MCF 10A (cell line): ENCODE results near the gene AGMO. TPM values are rescaled to one million over a fixed set of nuclear protein-coding genes. Genes with fewer than 3 reads are reported as not detected.

Source experiments
- BruUV-seq: library from RNA; stranded (reverse); fragments of 400-500 nt; replicated peaks from 2 replicates; lab custom pipeline; 2021; lab: Mats Ljungman, UMichigan
- CTCF ChIA-PET: fragments of 300-600 bp; sonication (Branson Sonifier 250); formaldehyde crosslinking; extraction: SDS; loops from one replicate; lab custom pipeline; 2021; ENCODE audit warnings: antibody characterized with exemption, inconsistent platforms; lab: Yijun Ruan, JAX
- POLR2A ChIA-PET: fragments of 300-600, 350-650 bp; sonication (Branson Sonifier 250); formaldehyde crosslinking; extraction: SDS; loops from one replicate; lab custom pipeline; 2020; ENCODE audit warnings: antibody characterized with exemption, inconsistent platforms; lab: Yijun Ruan, JAX
- DNase-seq: peaks from one replicate; pipeline ENCODE4 v3.0.0-alpha.2; 2018; ENCODE audit not compliant: unreplicated experiment
- H3K27ac Mint-ChIP-seq: one replicate; pipeline ENCODE4 v1.8.0; 2022; ENCODE audit warnings: mild to moderate bottlenecking, low read depth, mixed read lengths; ENCODE audit not compliant: unreplicated experiment
- H3K27me3 Mint-ChIP-seq: one replicate; pipeline ENCODE4 v1.8.0; 2022; ENCODE audit warnings: mixed read lengths; ENCODE audit not compliant: insufficient read depth, unreplicated experiment
- H3K36me3 Mint-ChIP-seq: one replicate; pipeline ENCODE4 v1.8.0; 2022; ENCODE audit warnings: mild to moderate bottlenecking, moderate library complexity, mixed read lengths; ENCODE audit not compliant: insufficient read depth, unreplicated experiment
- H3K4me1 Mint-ChIP-seq: one replicate; pipeline ENCODE4 v1.8.0; 2022; ENCODE audit warnings: mixed read lengths; ENCODE audit not compliant: insufficient read depth, unreplicated experiment
- H3K4me3 Mint-ChIP-seq: one replicate; pipeline ENCODE4 v1.8.0; 2022; ENCODE audit warnings: mild to moderate bottlenecking, moderate library complexity, mixed read lengths; ENCODE audit not compliant: unreplicated experiment
- H3K9me3 Mint-ChIP-seq: one replicate; pipeline ENCODE4 v1.8.0; 2022; ENCODE audit warnings: mixed read lengths; ENCODE audit not compliant: unreplicated experiment
- CTCF ChIP-seq: fragments of 200-600 bp; IDR thresholded peaks from one replicate; pipeline ENCODE4 v1.8.0; 2022; ENCODE audit warnings: antibody characterized with exemption, mild to moderate bottlenecking; ENCODE audit not compliant: unreplicated experiment
- intact Hi-C: fragments of 100-400 bp; cut with micrococcal nuclease; formaldehyde crosslinking; loops from 2 replicates; pipeline ENCODE4 v1.14.1; 2022
- total RNA-seq: library from RNA; stranded (reverse); gene quantifications from 2 replicates; pipeline ENCODE4 v1.2.3, GENCODE V29; 2022

AGMO gene
- total RNA-seq, 1 experiment from 2014 or later: not detected

- intact Hi-C loops: loop anchor here (10.0 kb wide), 1 partner anchor 242 kb away; no protein-coding TSS in a partner anchor
- POLR2A ChIA-PET: no interaction called here
- no peaks in the 10 kb centered on the region for H3K9me3 Mint-ChIP-seq
Observed at GRCh38 chr7:15567036-15567435, 5.2 kb upstream of the AGMO start.

GRCh38 chr7:15566476-15566875 is 4.7 kb upstream of the AGMO start:
- ChIA-PET POLR2A (no interaction called here), CTCF (interaction anchor here (0.6 kb wide), 1 partner anchor 8 kb away, joined by 3 read pairs; no protein-coding TSS in a partner anchor)
- Mint-ChIP-seq H3K9me3 (no peaks in the 10 kb centered on the region), H3K36me3 (no peaks in the 10 kb centered on the region), H3K27ac (no peak overlapping the region), H3K4me1 (no peaks in the 10 kb centered on the region), H3K27me3 (peaks cover 85% of the 10 kb centered on the region), H3K4me3 (no peak overlapping the region)
- DNase-seq: no peak
- TF ChIP-seq CTCF: no peak
- intact Hi-C loops: loop anchor here (10.0 kb wide), 1 partner anchor 242 kb away; no protein-coding TSS in a partner anchor
- BruUV-seq: no TSS peak

More at GRCh38 chr7:15567036-15567435, 5.2 kb upstream of the AGMO start:
- CTCF ChIA-PET: interaction anchor here (0.6 kb wide), 1 partner anchor 8 kb away, joined by 3 read pairs; no protein-coding TSS in a partner anchor
- Mint-ChIP-seq H3K4me3 (no peak overlapping the region), H3K27me3 (peaks cover 80% of the 10 kb centered on the region), H3K27ac (no peak overlapping the region), H3K36me3 (no peaks in the 10 kb centered on the region), H3K4me1 (no peaks in the 10 kb centered on the region)
- BruUV-seq: no TSS peak
- DNase-seq: no peak
- TF ChIP-seq CTCF: no peak

GRCh38 chr7:15560968-15561367 is 847 bp downstream of the AGMO start:
- DNase-seq: no peak
- Mint-ChIP-seq H3K4me3 (no peak overlapping the region), H3K27me3 (peaks cover 81% of the 10 kb centered on the region), H3K36me3 (no peaks in the 10 kb centered on the region), H3K4me1 (no peaks in the 10 kb centered on the region), H3K9me3 (no peaks in the 10 kb centered on the region), H3K27ac (no peak overlapping the region)
- CTCF ChIA-PET: no interaction called here
- POLR2A ChIA-PET: no interaction called here
- no peak for TF ChIP-seq CTCF
- intact Hi-C loops: loop anchor here (10.0 kb wide), 1 partner anchor 236 kb away; no protein-coding TSS in a partner anchor
- BruUV-seq: no TSS peak

GRCh38 chr7:15559416-15559928 is 2.3 kb downstream of the AGMO start:
- H3K4me1 Mint-ChIP-seq: no peaks in the 10 kb centered on the region
- H3K27ac Mint-ChIP-seq: no peak overlapping the region

More at GRCh38 chr7:15559416-15559928, 2.3 kb downstream of the AGMO start:
- DNase-seq: no peak
- no peak for TF ChIP-seq CTCF
- Mint-ChIP-seq H3K27me3 (peaks cover 68% of the 10 kb centered on the region), H3K4me3 (no peak overlapping the region), H3K36me3 (no peaks in the 10 kb centered on the region), H3K9me3 (no peaks in the 10 kb centered on the region)
- ChIA-PET POLR2A (no interaction called here), CTCF (interaction anchor here (0.6 kb wide), 1 partner anchor 94 kb away, joined by 3 read pairs; no protein-coding TSS in a partner anchor)
- no TSS peak for BruUV-seq
- intact Hi-C loops: no loop called here
